ENCODE data around the gene CREB3.

CREB3 gene

DNA sequence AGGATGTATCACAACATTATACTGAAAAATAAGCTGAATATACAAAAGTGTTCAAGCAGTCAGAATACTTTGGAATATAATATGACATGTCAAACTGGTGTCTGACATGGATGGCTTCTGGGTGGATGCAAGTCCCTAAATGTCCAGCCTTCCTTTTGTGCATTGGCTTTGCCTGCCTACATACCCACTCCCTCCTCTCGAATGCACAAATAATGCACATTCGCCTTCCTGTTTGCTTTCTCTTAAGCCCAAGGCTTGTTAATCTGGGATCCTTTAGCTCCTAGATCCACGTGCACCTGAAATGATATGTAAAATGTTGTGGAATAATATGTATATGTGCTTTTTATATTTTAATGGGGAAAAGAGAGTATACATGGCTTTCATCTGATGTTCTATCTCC lies 46.0 kb downstream of the CREB3 start:
- TF ChIP-seq, protein P1, sequence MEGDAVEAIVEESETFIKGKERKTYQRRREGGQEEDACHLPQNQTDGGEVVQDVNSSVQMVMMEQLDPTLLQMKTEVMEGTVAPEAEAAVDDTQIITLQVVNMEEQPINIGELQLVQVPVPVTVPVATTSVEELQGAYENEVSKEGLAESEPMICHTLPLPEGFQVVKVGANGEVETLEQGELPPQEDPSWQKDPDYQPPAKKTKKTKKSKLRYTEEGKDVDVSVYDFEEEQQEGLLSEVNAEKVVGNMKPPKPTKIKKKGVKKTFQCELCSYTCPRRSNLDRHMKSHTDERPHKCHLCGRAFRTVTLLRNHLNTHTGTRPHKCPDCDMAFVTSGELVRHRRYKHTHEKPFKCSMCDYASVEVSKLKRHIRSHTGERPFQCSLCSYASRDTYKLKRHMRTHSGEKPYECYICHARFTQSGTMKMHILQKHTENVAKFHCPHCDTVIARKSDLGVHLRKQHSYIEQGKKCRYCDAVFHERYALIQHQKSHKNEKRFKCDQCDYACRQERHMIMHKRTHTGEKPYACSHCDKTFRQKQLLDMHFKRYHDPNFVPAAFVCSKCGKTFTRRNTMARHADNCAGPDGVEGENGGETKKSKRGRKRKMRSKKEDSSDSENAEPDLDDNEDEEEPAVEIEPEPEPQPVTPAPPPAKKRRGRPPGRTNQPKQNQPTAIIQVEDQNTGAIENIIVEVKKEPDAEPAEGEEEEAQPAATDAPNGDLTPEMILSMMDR (IDR thresholded peaks at IDR 0.05; ENCODE audit: poor library complexity, severe bottlenecking) = no peak
- no peaks in the 10 kb centered on the region for H3K4me1 ChIP-seq (ENCODE audit: insufficient read depth, poor library complexity, severe bottlenecking)
- H3K27me3 ChIP-seq (ENCODE audit: insufficient read depth, poor library complexity, severe bottlenecking) = no peaks in the 10 kb centered on the region
- no peak overlapping the region for H3K4me3 ChIP-seq (ENCODE audit: severe bottlenecking)
- DNase-seq (ENCODE audit: low spot score) (no peak), ATAC-seq (ENCODE audit: low read depth) (no peak)
- no peak overlapping the region for H3K27ac ChIP-seq (ENCODE audit: poor library complexity, severe bottlenecking)
- no peaks in the 10 kb centered on the region for H3K36me3 ChIP-seq (ENCODE audit: low read depth)
- no peaks in the 10 kb centered on the region for H3K9me3 ChIP-seq (ENCODE audit: severe bottlenecking)

DNA sequence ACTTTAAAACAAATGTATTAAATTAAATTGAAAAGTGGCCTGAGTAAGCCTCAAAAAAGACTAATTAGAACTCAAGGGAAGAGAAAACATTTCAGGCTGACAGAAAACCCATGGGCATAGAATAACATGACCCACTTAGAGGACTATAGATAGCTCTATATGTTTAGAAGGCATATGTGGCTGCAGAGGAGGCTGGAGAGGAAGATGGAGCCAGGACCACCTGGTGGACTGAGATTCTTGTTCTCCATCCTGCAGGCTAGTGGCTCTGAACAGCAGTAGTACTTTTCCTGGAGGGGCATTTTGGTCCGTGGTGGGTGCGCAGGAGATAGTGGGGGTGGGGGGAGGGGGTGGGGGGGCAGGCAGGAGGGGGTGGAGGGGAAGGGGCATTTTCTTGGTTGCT lies 48.6 kb downstream of the CREB3 start:
- Histone ChIP-seq H3K4me1 (ENCODE audit: insufficient read depth, poor library complexity, severe bottlenecking) (no peaks in the 10 kb centered on the region), H3K4me3 (ENCODE audit: severe bottlenecking) (no peak overlapping the region), H3K36me3 (ENCODE audit: low read depth) (no peaks in the 10 kb centered on the region), H3K9me3 (ENCODE audit: severe bottlenecking) (no peaks in the 10 kb centered on the region), H3K27ac (ENCODE audit: poor library complexity, severe bottlenecking) (no peak overlapping the region), H3K27me3 (ENCODE audit: insufficient read depth, poor library complexity, severe bottlenecking) (no peaks in the 10 kb centered on the region)
- DNase-seq (ENCODE audit: low spot score) (no peak), ATAC-seq (ENCODE audit: low read depth) (no peak)
- TF ChIP-seq, protein P1 (IDR thresholded peaks at IDR 0.05; ENCODE audit: poor library complexity, severe bottlenecking) = no peak

DNA sequence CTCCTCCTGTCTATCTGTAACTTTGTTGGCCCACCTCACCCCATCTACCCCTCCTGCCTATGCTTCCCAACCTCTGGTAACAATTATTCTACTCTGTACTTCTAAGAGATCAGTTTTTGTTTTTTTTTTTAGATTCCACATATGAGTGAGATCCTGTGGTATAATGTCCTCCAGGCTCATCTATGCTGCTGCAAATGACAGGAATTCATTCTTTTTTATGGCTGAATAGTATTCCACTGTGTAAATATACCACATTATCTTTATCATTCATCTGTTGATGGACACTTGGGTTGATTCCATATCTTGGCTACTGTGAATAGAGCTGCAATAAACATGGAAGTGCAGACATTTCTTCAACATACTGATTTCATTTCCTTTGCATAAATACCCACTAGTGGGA lies 51.0 kb downstream of the CREB3 start:
- DNase-seq (ENCODE audit: low spot score) (no peak), ATAC-seq (ENCODE audit: low read depth) (no peak)
- Histone ChIP-seq H3K36me3 (ENCODE audit: low read depth) (no peaks in the 10 kb centered on the region), H3K4me1 (ENCODE audit: insufficient read depth, poor library complexity, severe bottlenecking) (no peaks in the 10 kb centered on the region), H3K27me3 (ENCODE audit: insufficient read depth, poor library complexity, severe bottlenecking) (no peaks in the 10 kb centered on the region), H3K27ac (ENCODE audit: poor library complexity, severe bottlenecking) (no peak overlapping the region), H3K9me3 (ENCODE audit: severe bottlenecking) (no peaks in the 10 kb centered on the region), H3K4me3 (ENCODE audit: severe bottlenecking) (no peak overlapping the region)
- TF ChIP-seq, protein P1 (IDR thresholded peaks at IDR 0.05; ENCODE audit: poor library complexity, severe bottlenecking) = no peak
